PC-3 (cell line): ENCODE results near the gene KRTAP10-9. TPM values are rescaled to one million over a fixed set of nuclear protein-coding genes. Genes with fewer than 3 reads are reported as not detected.

Experiments
- ATAC-seq: fragments of 200-7000 bp; cut with Tn5 transposase; 2 replicates; pipeline ENCODE4 v1.9.1; 2020; ENCODE audit warnings: mild to moderate bottlenecking, moderate library complexity
- BruUV-seq: library from RNA; stranded (reverse); fragments of 400-500 nt; replicated peaks from 2 replicates; lab custom pipeline; 2021; lab: Mats Ljungman, UMichigan
- CTCF ChIA-PET: fragments of 300-600 bp; sonication (Branson Sonifier 250); formaldehyde crosslinking; loops from one replicate; lab custom pipeline; 2022; ENCODE audit warnings: antibody characterized with exemption; lab: Charles Lee
- POLR2A ChIA-PET: fragments of 300-600 bp; sonication (Branson Sonifier 250); formaldehyde crosslinking; loops from one replicate; lab custom pipeline; 2022; ENCODE audit warnings: antibody characterized with exemption; ENCODE audit not compliant: unreplicated experiment; lab: Charles Lee
- DNase-seq: peaks from one replicate; pipeline ENCODE4 v3.0.0-alpha.2; 2015
- H2AFZ ChIP-seq: fragments of 300-600 bp; sonication (generic); 2 replicates; pipeline ENCODE4 v1.6.0; 2016; ENCODE audit warnings: antibody characterized with exemption, low read length
- H3F3A ChIP-seq: fragments of 300-600 bp; sonication (generic); one replicate; pipeline ENCODE4 v1.6.0; 2017; ENCODE audit warnings: antibody characterized with exemption, low read length, control low read depth, mild to moderate bottlenecking; ENCODE audit not compliant: unreplicated experiment
- H3K27ac ChIP-seq: fragments of 300-600 bp; sonication (generic); 2 replicates; pipeline ENCODE4 v1.5.1; 2016; ENCODE audit warnings: mild to moderate bottlenecking, low read length
- H3K27me3 ChIP-seq: fragments of 300-600 bp; sonication (generic); 2 replicates; pipeline ENCODE4 v1.6.1; 2016; ENCODE audit warnings: low read length, mixed read lengths
- H3K36me3 ChIP-seq: fragments of 300-600 bp; sonication (generic); 2 replicates; pipeline ENCODE4 v1.6.1; 2016; ENCODE audit warnings: low read depth, mixed run types, low read length, mixed read lengths
- H3K4me1 ChIP-seq: fragments of 300-600 bp; sonication (generic); 2 replicates; pipeline ENCODE4 v1.5.1; 2016; ENCODE audit warnings: low read length; ENCODE audit not compliant: insufficient read depth
- H3K4me2 ChIP-seq: fragments of 300-600 bp; sonication (generic); 2 replicates; pipeline ENCODE4 v1.6.0; 2016; ENCODE audit warnings: low read length
- H3K4me3 ChIP-seq: fragments of 300-600 bp; sonication (generic); 2 replicates; pipeline ENCODE4 v1.5.1; 2016; ENCODE audit warnings: mild to moderate bottlenecking, low read length, mixed read lengths
- H3K79me2 ChIP-seq: fragments of 300-600 bp; sonication (generic); 2 replicates; pipeline ENCODE4 v1.6.1; 2017; ENCODE audit warnings: low read length, mixed read lengths
- H3K9ac ChIP-seq: fragments of 300-600 bp; sonication (generic); 2 replicates; pipeline ENCODE4 v1.6.0; 2016; ENCODE audit warnings: mild to moderate bottlenecking, low read length
- H3K9me2 ChIP-seq: fragments of 300-600 bp; sonication (generic); replicated peaks from 2 replicates; pipeline ENCODE4 v1.6.1; 2016; ENCODE audit warnings: mixed run types, low read length, mixed read lengths
- H3K9me3 ChIP-seq: fragments of 300-600 bp; sonication (generic); 2 replicates; pipeline ENCODE4 v1.6.1; 2016; ENCODE audit warnings: low read length, mixed read lengths
- H4K20me1 ChIP-seq: fragments of 300-600 bp; sonication (generic); 2 replicates; pipeline ENCODE4 v1.6.1; 2016; ENCODE audit warnings: low read length, mixed read lengths
- CTCF ChIP-seq: fragments of 300-600 bp; sonication (generic); conservative IDR thresholded peaks from 2 replicates; pipeline ENCODE4 v1.5.1; 2017; ENCODE audit warnings: antibody characterized with exemption, low read depth, mild to moderate bottlenecking, low read length
- EZH2 ChIP-seq: fragments of 300-600 bp; sonication (generic); IDR thresholded peaks from one replicate; pipeline ENCODE4 v1.6.1; 2017; ENCODE audit warnings: antibody characterized with exemption, mild to moderate bottlenecking, low read length; ENCODE audit not compliant: unreplicated experiment
- EZH2phosphoT487 ChIP-seq: fragments of 300-600 bp; sonication (generic); IDR thresholded peaks from 2 replicates; pipeline ENCODE4 v1.6.1; 2018; ENCODE audit warnings: mild to moderate bottlenecking, antibody characterized with exemption, low read length, borderline replicate concordance
- intact Hi-C: fragments of 100-400 bp; cut with micrococcal nuclease; formaldehyde crosslinking; loops from 2 replicates; pipeline ENCODE4 v1.9.0; 2023
- total RNA-seq: library from RNA; depleted of rRNA; stranded (reverse); fragments of >200 nt; gene quantifications from 2 replicates; pipeline ENCODE4 v1.2.3, GENCODE V29; 2014

The KRTAP10-9 gene
- total RNA-seq, 1 experiment from 2014 or later = not detected

GRCh38 chr21:44603109-44603875, 23.6 kb upstream of the KRTAP10-9 start:
- intact Hi-C loops = no loop called here
- Histone ChIP-seq H3K79me2 (no peaks in the 10 kb centered on the region), H4K20me1 (no peaks in the 10 kb centered on the region), H3F3A (no peaks in the 10 kb centered on the region), H3K4me1 (no peaks in the 10 kb centered on the region), H3K9me2 (no peaks in the 10 kb centered on the region), H2AFZ (no peak overlapping the region), H3K27me3 (no peaks in the 10 kb centered on the region), H3K36me3 (no peaks in the 10 kb centered on the region), H3K9me3 (no peaks in the 10 kb centered on the region), H3K4me3 (no peak overlapping the region), H3K27ac (no peak overlapping the region), H3K9ac (no peak overlapping the region), H3K4me2 (no peak overlapping the region)
- ChIA-PET CTCF (no interaction called here), POLR2A (no interaction called here)
- TF ChIP-seq CTCF (no peak), EZH2phosphoT487 (no peak), EZH2 (no peak)
- ATAC-seq (no peak), DNase-seq (no peak)
- no TSS peak for BruUV-seq

GRCh38 chr21:44603911-44604310, 23.0 kb upstream of the KRTAP10-9 start:
- no peaks in the 10 kb centered on the region for H3K4me1 ChIP-seq
- H3K27me3 ChIP-seq = no peaks in the 10 kb centered on the region
- intact Hi-C loops = no loop called here
- H3K27ac ChIP-seq = no peak overlapping the region
- H3K9ac ChIP-seq = no peak overlapping the region
- no TSS peak for BruUV-seq
- TF ChIP-seq EZH2phosphoT487 = no peak
- TF ChIP-seq EZH2 = no peak
- no peak for TF ChIP-seq CTCF
- H3K9me2 ChIP-seq = no peaks in the 10 kb centered on the region
- H3F3A ChIP-seq = no peaks in the 10 kb centered on the region
- H4K20me1 ChIP-seq = no peaks in the 10 kb centered on the region
- H3K36me3 ChIP-seq = no peaks in the 10 kb centered on the region
- no peaks in the 10 kb centered on the region for H3K9me3 ChIP-seq
- H3K4me3 ChIP-seq = no peak overlapping the region
- H2AFZ ChIP-seq = no peak overlapping the region
- ChIA-PET POLR2A (no interaction called here), CTCF (no interaction called here)
- ATAC-seq (no peak), DNase-seq (no peak)
- no peaks in the 10 kb centered on the region for H3K79me2 ChIP-seq
- H3K4me2 ChIP-seq = no peak overlapping the region

- no peak overlapping the region for H3K27ac ChIP-seq
- CTCF ChIA-PET = no interaction called here
- no TSS peak for BruUV-seq
These were observed 20.4 kb upstream of the KRTAP10-9 start for GRCh38 chr21:44606495-44606894.

More at GRCh38 chr21:44606495-44606894, 20.4 kb upstream of the KRTAP10-9 start:
- ATAC-seq (no peak), DNase-seq (no peak)
- no peaks in the 10 kb centered on the region for H3K9me3 ChIP-seq
- H3K9ac ChIP-seq = no peak overlapping the region
- TF ChIP-seq EZH2 (no peak), EZH2phosphoT487 (no peak), CTCF (no peak)
- POLR2A ChIA-PET = no interaction called here
- intact Hi-C loops = no loop called here
- no peak overlapping the region for H3K4me2 ChIP-seq
- H2AFZ ChIP-seq = no peak overlapping the region
- H3K79me2 ChIP-seq = no peaks in the 10 kb centered on the region
- H3K36me3 ChIP-seq = no peaks in the 10 kb centered on the region
- no peaks in the 10 kb centered on the region for H3K27me3 ChIP-seq
- no peaks in the 10 kb centered on the region for H3F3A ChIP-seq
- no peaks in the 10 kb centered on the region for H4K20me1 ChIP-seq
- H3K4me1 ChIP-seq = no peaks in the 10 kb centered on the region
- H3K4me3 ChIP-seq = no peak overlapping the region
- no peaks in the 10 kb centered on the region for H3K9me2 ChIP-seq
